GM23338 (cell line): ENCODE measurements around the gene KXD1. TPM values are rescaled to one million over a fixed set of nuclear protein-coding genes. Genes with fewer than 3 reads are reported as not detected.

ENCODE experiments used
- ATAC-seq: fragments of 200-7000 bp; cut with Tn5 transposase; 3 replicates; pipeline ENCODE4 v1.9.1; 2020
- DNase-seq: peaks from one replicate; pipeline ENCODE4 v3.0.0-alpha.2; 2015; ENCODE audit warnings: low spot score
- H2AFZ ChIP-seq: fragments of 200-600 bp; sonication (generic); 2 replicates; pipeline ENCODE4 v1.8.0; 2016; ENCODE audit warnings: antibody characterized with exemption, mild to moderate bottlenecking, moderate library complexity
- H3F3A ChIP-seq: fragments of 200-600 bp; sonication (generic); replicated peaks from 2 replicates; pipeline ENCODE4 v1.8.0; 2017; ENCODE audit warnings: antibody characterized with exemption, mixed run types, low read depth
- H3K27ac ChIP-seq: fragments of 200-600 bp; sonication (generic); 2 replicates; pipeline ENCODE4 v1.6.1; 2016; ENCODE audit warnings: low read depth
- H3K27me3 ChIP-seq: fragments of 200-600 bp; sonication (generic); 2 replicates; pipeline ENCODE4 v1.8.0; 2016; ENCODE audit warnings: mild to moderate bottlenecking, mixed run types, moderate library complexity; ENCODE audit not compliant: insufficient read depth
- H3K36me3 ChIP-seq: fragments of 200-600 bp; sonication (generic); 2 replicates; pipeline ENCODE4 v1.8.0; 2016; ENCODE audit warnings: mild to moderate bottlenecking; ENCODE audit not compliant: insufficient read depth
- H3K4me1 ChIP-seq: fragments of 200-600 bp; sonication (generic); 2 replicates; pipeline ENCODE4 v1.8.0; 2016; ENCODE audit warnings: mild to moderate bottlenecking, moderate library complexity; ENCODE audit not compliant: insufficient read depth
- H3K4me2 ChIP-seq: fragments of 200-600 bp; sonication (generic); 2 replicates; pipeline ENCODE4 v1.7.1; 2017; ENCODE audit warnings: mixed run types
- H3K4me3 ChIP-seq: fragments of 200-600 bp; sonication (generic); 2 replicates; pipeline ENCODE4 v1.6.1; 2016; ENCODE audit warnings: mixed run types
- H3K79me2 ChIP-seq: fragments of 200-600 bp; sonication (generic); replicated peaks from 2 replicates; pipeline ENCODE4 v1.8.0; 2017; ENCODE audit warnings: mild to moderate bottlenecking; ENCODE audit not compliant: insufficient read depth
- H3K9me2 ChIP-seq: fragments of 200-600 bp; sonication (generic); 2 replicates; pipeline ENCODE4 v1.8.0; 2017; ENCODE audit not compliant: insufficient read depth
- H4K20me1 ChIP-seq: fragments of 200-600 bp; sonication (generic); replicated peaks from 2 replicates; pipeline ENCODE4 v1.8.0; 2017; ENCODE audit warnings: mild to moderate bottlenecking; ENCODE audit not compliant: insufficient read depth
- H3K27ac Mint-ChIP-seq: 2 replicates; pipeline ENCODE4 v1.8.0; 2020; ENCODE audit warnings: inconsistent platforms, mild to moderate bottlenecking, moderate library complexity, mixed read lengths
- H3K27me3 Mint-ChIP-seq: 3 replicates; pipeline ENCODE4 v1.8.0; 2022; ENCODE audit warnings: low read depth, mild to moderate bottlenecking, moderate library complexity, mixed read lengths, inconsistent platforms; ENCODE audit not compliant: insufficient read depth, poor library complexity
- H3K36me3 Mint-ChIP-seq: 3 replicates; pipeline ENCODE4 v1.8.0; 2021; ENCODE audit warnings: low read depth, mild to moderate bottlenecking, inconsistent platforms, moderate library complexity, mixed read lengths
- H3K4me1 Mint-ChIP-seq: 3 replicates; pipeline ENCODE4 v1.8.0; 2020; ENCODE audit warnings: mild to moderate bottlenecking, inconsistent platforms, mixed read lengths
- H3K4me3 Mint-ChIP-seq: 3 replicates; pipeline ENCODE4 v1.8.0; 2021; ENCODE audit warnings: moderate library complexity, mild to moderate bottlenecking, inconsistent platforms, mixed read lengths
- H3K9me3 Mint-ChIP-seq: 3 replicates; pipeline ENCODE4 v1.8.0; 2020; ENCODE audit warnings: moderate library complexity, mild to moderate bottlenecking, inconsistent platforms, mixed read lengths
- CREB1 ChIP-seq: fragments of 250-450 bp; sonication (Bioruptor Pico); IDR thresholded peaks from 2 replicates; pipeline ENCODE4 v1.5.0; 2020; ENCODE audit warnings: low read depth, mild to moderate bottlenecking, moderate library complexity
- EZH2phosphoT487 ChIP-seq: fragments of 200-600 bp; sonication (generic); IDR thresholded peaks from one replicate; pipeline ENCODE4 v1.8.1; 2018; ENCODE audit warnings: antibody characterized with exemption; ENCODE audit not compliant: unreplicated experiment
- JUNB ChIP-seq: IDR thresholded peaks from one replicate; pipeline ENCODE4 v1.6.1; 2016; ENCODE audit warnings: antibody characterized with exemption; ENCODE audit not compliant: unreplicated experiment
- NANOG ChIP-seq: IDR thresholded peaks from 2 replicates; pipeline ENCODE4 v1.6.1; 2016; ENCODE audit warnings: antibody characterized with exemption, borderline replicate concordance
- POLR2AphosphoS5 ChIP-seq: IDR thresholded peaks from 2 replicates; pipeline ENCODE4 v1.6.1; 2016; ENCODE audit warnings: antibody characterized with exemption, low read depth
- REST ChIP-seq: IDR thresholded peaks from one replicate; pipeline ENCODE4 v1.6.1; 2018; ENCODE audit warnings: antibody characterized with exemption; ENCODE audit not compliant: unreplicated experiment
- STAT1 ChIP-seq: IDR thresholded peaks from one replicate; pipeline ENCODE4 v1.6.1; 2016; ENCODE audit warnings: antibody characterized with exemption; ENCODE audit not compliant: unreplicated experiment
- ZNF462 ChIP-seq: fragments of 250-450 bp; sonication (Bioruptor Pico); IDR thresholded peaks from 2 replicates; pipeline ENCODE4 v1.5.0; 2020; ENCODE audit warnings: mild to moderate bottlenecking, moderate library complexity
- polyA plus RNA-seq: library from polyadenylated mRNA; unstranded; fragments of >200 nt; fragmentation: Nextera tagmentation; extraction: Ambion mirVana; gene quantifications from 2 replicates; pipeline ENCODE4 v1.2.1, GENCODE V29; 2016
- total RNA-seq: library from RNA; depleted of rRNA; stranded (reverse); fragments of >200 nt; shearing (Covaris generic); gene quantifications from 2 replicates; pipeline ENCODE4 v1.2.3, GENCODE V29; 2014

Gene KXD1
- total and polyA plus RNA-seq, 2 experiments from 2014 or later: 108 to 164 TPM

GRCh38 chr19:18537431-18537830 lies 20.2 kb upstream of the KXD1 start (continued):
- no peak for TF ChIP-seq ZNF462
- TF ChIP-seq STAT1: no peak
- TF ChIP-seq EZH2phosphoT487: no peak
- no peak for TF ChIP-seq CREB1 (CRISPR knock-in tag)
- no peak for TF ChIP-seq REST

- Mint-ChIP-seq H3K9me3 (no peaks in the 10 kb centered on the region; the same call in 2 of the 3 replicates), H3K4me1 (peaks cover 3% of the 10 kb centered on the region; the same call in 1 of the 3 replicates), H3K4me3 (no peak overlapping the region), H3K27ac (no peak overlapping the region), H3K36me3 (peaks cover 73% of the 10 kb centered on the region), H3K27me3 (peaks cover 7% of the 10 kb centered on the region)
- no peak for TF ChIP-seq REST
- TF ChIP-seq JUNB: no peak
- no peak for TF ChIP-seq NANOG
- no peak for TF ChIP-seq STAT1
- TF ChIP-seq POLR2AphosphoS5: no peak
- ATAC-seq (no peak), DNase-seq (no peak)
- Histone ChIP-seq H3K79me2 (peaks cover 9% of the 10 kb centered on the region), H3K9me2 (no peaks in the 10 kb centered on the region), H3K4me3 (no peak overlapping the region), H4K20me1 (no peaks in the 10 kb centered on the region; the same call in 1 of the 2 replicates), H3K36me3 (peaks cover 19% of the 10 kb centered on the region), H2AFZ (no peak overlapping the region), H3K4me2 (no peak overlapping the region), H3F3A (peaks cover 19% of the 10 kb centered on the region), H3K4me1 (no peaks in the 10 kb centered on the region), H3K27ac (no peak overlapping the region), H3K27me3 (no peaks in the 10 kb centered on the region)
Observed at GRCh38 chr19:18538115-18538514, 19.6 kb upstream of the KXD1 start.
